ENCODE data around the gene EXOC4. TPM values are rescaled to one million over a fixed set of nuclear protein-coding genes. Genes with fewer than 3 reads are reported as not detected.
"Not testable (repeated sequence)": the region's sequence is repeated elsewhere in the genome, so short reads cannot be mapped to it uniquely, and the experiment has no call there.

The EXOC4 gene
- total and polyA plus RNA-seq, 7 donors, result 7.6 to 63.0 (median 29.1) TPM

DNA sequence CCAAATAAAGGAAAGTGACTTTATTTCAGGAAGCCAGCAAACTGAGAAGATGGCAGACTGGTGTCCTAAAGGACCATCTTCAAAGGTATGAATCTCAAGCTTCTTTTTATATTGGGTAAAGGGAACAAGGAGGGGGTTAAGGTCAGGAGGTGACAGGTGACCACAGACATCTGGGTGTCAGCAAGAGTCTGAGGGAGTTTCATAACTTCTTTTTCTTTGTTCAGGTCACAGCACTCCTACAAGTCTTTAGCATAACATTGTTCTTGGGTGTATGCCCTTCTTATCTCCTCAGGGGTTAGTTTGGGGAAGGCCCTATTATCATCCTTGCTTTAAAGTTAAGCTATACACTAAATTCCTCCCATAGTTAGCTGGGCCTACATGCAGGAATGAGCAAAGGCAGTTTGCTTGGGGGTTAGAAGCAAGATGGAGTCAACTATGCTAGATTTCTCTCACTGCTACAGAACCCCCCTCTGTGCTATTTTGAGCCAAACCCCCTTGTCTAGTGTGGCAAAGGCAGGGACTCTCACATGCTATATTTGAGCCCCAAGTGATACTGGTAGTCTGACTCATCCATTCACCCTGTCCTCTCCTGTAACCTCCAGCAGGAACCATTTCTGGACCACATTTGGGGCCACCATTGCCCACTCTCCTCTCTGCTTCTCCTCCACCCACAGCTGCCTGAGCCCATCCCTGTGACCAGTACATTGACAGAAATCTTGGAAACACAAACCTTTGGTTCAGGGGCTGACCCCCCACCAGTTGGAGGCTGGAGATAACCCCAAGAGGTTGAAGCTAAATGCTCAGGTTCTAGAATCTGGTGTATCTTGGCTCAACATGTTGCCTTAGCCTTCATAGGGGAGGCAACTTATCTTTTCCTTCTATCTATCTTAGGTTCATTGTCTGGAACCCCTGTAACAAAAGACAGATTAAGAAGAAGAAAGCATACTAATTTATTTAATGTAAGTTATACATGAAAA, 818.8 kb downstream of the EXOC4 start:
- DNase-seq, result no peak
- no peak for ATAC-seq
- Histone ChIP-seq H3K4me1 (no peaks in the 10 kb centered on the region), H3K9me3 (no peaks in the 10 kb centered on the region), H3K27me3 (ENCODE audit: insufficient read depth in 3 of 3, low read length in 2 of 3) (no peaks in the 10 kb centered on the region), H3K36me3 (ENCODE audit: insufficient read depth in 1 of 2, low read depth in 1 of 2) (no peaks in the 10 kb centered on the region), H3K27ac (no peak overlapping the region), H3K4me3 (no peak overlapping the region)
- intact Hi-C loops (cut with DNase I), result loop anchor here in 1 of 2 donors (2.0 kb wide), 1 partner anchor 19 kb away; no protein-coding TSS in a partner anchor
- TF ChIP-seq, protein P1, sequence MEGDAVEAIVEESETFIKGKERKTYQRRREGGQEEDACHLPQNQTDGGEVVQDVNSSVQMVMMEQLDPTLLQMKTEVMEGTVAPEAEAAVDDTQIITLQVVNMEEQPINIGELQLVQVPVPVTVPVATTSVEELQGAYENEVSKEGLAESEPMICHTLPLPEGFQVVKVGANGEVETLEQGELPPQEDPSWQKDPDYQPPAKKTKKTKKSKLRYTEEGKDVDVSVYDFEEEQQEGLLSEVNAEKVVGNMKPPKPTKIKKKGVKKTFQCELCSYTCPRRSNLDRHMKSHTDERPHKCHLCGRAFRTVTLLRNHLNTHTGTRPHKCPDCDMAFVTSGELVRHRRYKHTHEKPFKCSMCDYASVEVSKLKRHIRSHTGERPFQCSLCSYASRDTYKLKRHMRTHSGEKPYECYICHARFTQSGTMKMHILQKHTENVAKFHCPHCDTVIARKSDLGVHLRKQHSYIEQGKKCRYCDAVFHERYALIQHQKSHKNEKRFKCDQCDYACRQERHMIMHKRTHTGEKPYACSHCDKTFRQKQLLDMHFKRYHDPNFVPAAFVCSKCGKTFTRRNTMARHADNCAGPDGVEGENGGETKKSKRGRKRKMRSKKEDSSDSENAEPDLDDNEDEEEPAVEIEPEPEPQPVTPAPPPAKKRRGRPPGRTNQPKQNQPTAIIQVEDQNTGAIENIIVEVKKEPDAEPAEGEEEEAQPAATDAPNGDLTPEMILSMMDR (IDR thresholded peaks at IDR 0.05), result no peak

DNA sequence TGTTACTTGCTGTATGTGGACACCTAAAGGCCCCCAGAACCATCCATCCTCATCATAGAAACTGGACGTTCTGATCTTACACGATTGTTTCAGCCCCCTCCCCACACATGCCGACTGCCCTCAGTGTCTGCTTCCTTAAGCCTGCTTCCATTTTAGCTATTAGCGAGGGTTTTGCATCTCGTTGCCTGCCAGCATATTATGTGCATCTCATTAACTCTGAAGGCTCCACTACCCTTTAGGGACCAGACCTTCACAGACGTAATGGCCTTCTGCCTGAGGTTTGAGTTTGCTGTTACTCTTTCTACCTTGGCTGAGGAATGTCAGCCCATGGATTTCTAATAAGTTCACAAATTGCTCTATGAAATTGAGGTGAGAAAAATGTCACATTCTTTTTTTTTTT, 820.4 kb downstream of the EXOC4 start:
- Histone ChIP-seq H3K36me3 (ENCODE audit: insufficient read depth in 1 of 2, low read depth in 1 of 2) (no peaks in the 10 kb centered on the region), H3K4me1 (no peaks in the 10 kb centered on the region), H3K9me3 (no peaks in the 10 kb centered on the region), H3K27me3 (ENCODE audit: insufficient read depth in 3 of 3, low read length in 2 of 3) (no peaks in the 10 kb centered on the region), H3K4me3 (no peak overlapping the region), H3K27ac (no peak overlapping the region)
- TF ChIP-seq, protein P1 (IDR thresholded peaks at IDR 0.05), result no peak
- intact Hi-C loops (cut with DNase I), result no loop called here
- WGBS, 3 donors, result 80 to 85% (median 82%) methylated on average over 6 of the region's 6 CpGs
- DNase-seq (no peak), ATAC-seq (no peak)

- no peak for DNase-seq
- Histone ChIP-seq H3K9me3 (no peaks in the 10 kb centered on the region), H3K27ac (no peak overlapping the region), H3K36me3 (ENCODE audit: insufficient read depth in 1 of 2, low read depth in 1 of 2) (no peaks in the 10 kb centered on the region), H3K4me3 (no peak overlapping the region), H3K27me3 (ENCODE audit: insufficient read depth in 3 of 3, low read length in 2 of 3) (no peaks in the 10 kb centered on the region), H3K4me1 (no peaks in the 10 kb centered on the region)
- 91 to 97% (median 95%) methylated on average over 1 of the region's 1 CpG for WGBS, 3 donors
- intact Hi-C loops (cut with DNase I), result no loop called here
- TF ChIP-seq, protein P1 (IDR thresholded peaks at IDR 0.05), result no peak
- no peak for ATAC-seq
These were observed 822.9 kb downstream of the EXOC4 start for GRCh38 chr7:134075799-134076198.

DNA sequence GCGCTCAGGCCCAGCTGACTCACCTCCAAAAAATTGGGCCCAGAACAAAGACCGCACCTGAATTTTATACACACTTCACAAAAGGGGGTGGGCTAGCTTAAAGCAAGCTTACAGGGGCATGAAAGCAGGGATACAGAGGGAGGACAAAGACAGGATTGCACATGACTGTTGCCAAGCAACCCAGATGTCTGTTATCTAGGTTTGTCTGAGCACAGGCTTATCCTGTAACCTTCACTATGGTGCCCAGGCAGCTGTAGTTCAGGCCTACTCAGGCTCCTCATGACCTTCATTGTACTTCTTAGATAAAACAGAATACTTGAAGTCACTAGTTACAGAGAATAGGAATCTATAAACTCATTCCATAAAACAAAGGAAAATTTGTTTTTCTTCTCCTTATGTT, 824.7 kb downstream of the EXOC4 start:
- 96 to 100% (median 97%) methylated on average over 2 of the region's 2 CpGs for WGBS, 3 donors
- H3K36me3 ChIP-seq (ENCODE audit: insufficient read depth in 1 of 2, low read depth in 1 of 2); H3K4me1 ChIP-seq; H3K9me3 ChIP-seq; H3K27me3 ChIP-seq (ENCODE audit: insufficient read depth in 3 of 3, low read length in 2 of 3); ATAC-seq; H3K27ac ChIP-seq; intact Hi-C loops (cut with DNase I); DNase-seq; H3K4me3 ChIP-seq: not testable (repeated sequence)

DNA sequence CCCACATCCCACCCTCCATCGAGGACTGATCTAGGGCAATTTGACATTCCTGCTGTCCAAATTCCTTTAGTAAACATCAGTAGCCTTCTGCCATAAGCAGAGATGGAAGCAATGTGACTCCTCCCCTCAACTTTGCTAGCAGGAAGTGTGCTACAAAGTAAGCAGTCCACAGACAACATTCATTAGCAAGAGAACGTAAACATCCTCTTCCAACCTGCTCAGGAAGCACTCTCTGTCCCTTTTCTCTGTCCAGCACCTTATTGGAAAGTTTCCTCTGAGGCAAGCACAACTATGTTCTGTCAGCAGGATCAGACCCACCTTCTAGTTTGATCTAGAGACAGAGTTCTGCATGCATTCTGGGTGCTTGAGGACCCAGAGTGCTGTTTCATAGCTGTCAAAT, 826.1 kb downstream of the EXOC4 start:
- Histone ChIP-seq H3K4me1 (no peaks in the 10 kb centered on the region), H3K9me3 (no peaks in the 10 kb centered on the region), H3K27me3 (ENCODE audit: insufficient read depth in 3 of 3, low read length in 2 of 3) (no peaks in the 10 kb centered on the region), H3K27ac (no peak overlapping the region), H3K4me3 (no peak overlapping the region), H3K36me3 (ENCODE audit: insufficient read depth in 1 of 2, low read depth in 1 of 2) (no peaks in the 10 kb centered on the region)
- 61 to 73% (median 68%) methylated on average over 2 of the region's 2 CpGs for whole genome bisulfite sequencing, 3 donors
- intact Hi-C loops (cut with DNase I), result no loop called here
- ATAC-seq (no peak), DNase-seq (no peak)
- TF ChIP-seq, protein P1 (IDR thresholded peaks at IDR 0.05), result no peak
